Endothelial cell of umbilical vein (primary cell): ENCODE data around the gene MUC7. TPM values are rescaled to one million over a fixed set of nuclear protein-coding genes. Genes with fewer than 3 reads are reported as not detected.

Source experiments
- BruUV-seq: library from RNA; stranded (reverse); fragments of 400-500 nt; replicated peaks from 2 replicates; lab custom pipeline; 2021; lab: Mats Ljungman, UMichigan
- CTCF ChIA-PET: fragments of 300-600, 350-600 bp; sonication (Branson Sonifier 250); formaldehyde crosslinking; loops from one replicate; lab custom pipeline; 2021; ENCODE audit warnings: antibody characterized with exemption, inconsistent platforms; lab: Charles Lee
- POLR2A ChIA-PET: fragments of 300-600, 350-600 bp; sonication (Branson Sonifier 250); formaldehyde crosslinking; loops from one replicate; lab custom pipeline; 2021; ENCODE audit warnings: antibody characterized with exemption, inconsistent platforms; lab: Charles Lee
- DNase-seq: peaks from one replicate; pipeline ENCODE4 v3.0.0-alpha.2; 2011; ENCODE audit warnings: low read depth, low spot score
- FAIRE-seq: peaks from 2 replicates; lab custom pipeline; 2011; peaks lifted over from hg19 to GRCh38; lab: Jason Lieb, UNC
- H2AFZ ChIP-seq: 2 replicates; pipeline ENCODE4 v1.6.0; 2012; ENCODE audit warnings: low read depth, low read length, control low read depth, inconsistent platforms
- H3K27ac ChIP-seq: 2 replicates; pipeline ENCODE4 v1.5.1; 2011; ENCODE audit warnings: low read depth, mild to moderate bottlenecking, control low read depth, low read length, moderate library complexity; ENCODE audit not compliant: insufficient read depth
- H3K27me3 ChIP-seq, 2 experiments: 2 replicates each; pipeline versions ENCODE4 v1.6.0 to v1.6.1; 2011; ENCODE audit warnings: low read length in 2 of 2, mixed read lengths in 1 of 2; ENCODE audit not compliant: control insufficient read depth in 2 of 2, insufficient read depth in 2 of 2
- H3K36me3 ChIP-seq, 2 experiments: 2 replicates in 1 of 2; 3 replicates in 1 of 2; pipeline ENCODE4 v1.5.1; 2011; ENCODE audit warnings: low read length in 2 of 2, mild to moderate bottlenecking in 1 of 2, moderate library complexity in 1 of 2; ENCODE audit not compliant: control insufficient read depth in 2 of 2, insufficient read depth in 2 of 2; ENCODE audit errors: extremely low read depth in 1 of 2
- H3K4me1 ChIP-seq: 3 replicates; pipeline ENCODE4 v1.5.1; 2011; ENCODE audit warnings: mild to moderate bottlenecking, low read length; ENCODE audit not compliant: control insufficient read depth, insufficient read depth; ENCODE audit errors: extremely low read depth
- H3K4me2 ChIP-seq: 2 replicates; pipeline ENCODE4 v1.6.1; 2011; ENCODE audit warnings: low read length, control low read depth, mixed read lengths; ENCODE audit not compliant: insufficient read depth
- H3K4me3 ChIP-seq, 3 experiments: fragments of 200-600 bp in 1 of 3; sonication (generic), shearing (Covaris generic) in 1 of 3; replicated peaks in 1 of 3; 2 replicates each; pipeline ENCODE4 v1.5.1; 2011 to 2016; ENCODE audit warnings: control low read depth in 3 of 3, low read length in 3 of 3, mild to moderate bottlenecking in 2 of 3, inconsistent platforms in 1 of 3, low read depth in 1 of 3, moderate library complexity in 1 of 3; ENCODE audit not compliant: insufficient read depth in 1 of 3
- H3K79me2 ChIP-seq: 2 replicates; pipeline ENCODE4 v1.6.0; 2012; ENCODE audit warnings: low read length, inconsistent platforms; ENCODE audit not compliant: control insufficient read depth, insufficient read depth
- H3K9ac ChIP-seq: replicated peaks from 2 replicates; pipeline ENCODE3; 2011; ENCODE audit warnings: low read length, control low read depth; ENCODE audit not compliant: insufficient read depth; ENCODE audit errors: extremely low read depth
- H3K9me1 ChIP-seq: replicated peaks from 3 replicates; pipeline ENCODE4 v1.6.0; 2011; ENCODE audit warnings: mild to moderate bottlenecking, low read length; ENCODE audit not compliant: control insufficient read depth, insufficient read depth; ENCODE audit errors: extremely low read depth
- H3K9me3 ChIP-seq: replicated peaks from 2 replicates; pipeline ENCODE4 v1.5.1; 2012; ENCODE audit warnings: low read length, inconsistent platforms; ENCODE audit not compliant: control insufficient read depth, insufficient read depth
- H4K20me1 ChIP-seq: replicated peaks from 2 replicates; pipeline ENCODE3; 2011; ENCODE audit warnings: mild to moderate bottlenecking, low read length; ENCODE audit not compliant: control insufficient read depth, insufficient read depth; ENCODE audit errors: extremely low read depth
- EZH2 ChIP-seq: IDR thresholded peaks from 2 replicates; pipeline ENCODE4 v1.6.1; 2012; ENCODE audit warnings: borderline replicate concordance, low read depth, mild to moderate bottlenecking, moderate library complexity, low read length, inconsistent platforms; ENCODE audit not compliant: severe bottlenecking
- FOS ChIP-seq: IDR thresholded peaks from 2 replicates; pipeline ENCODE4 v1.6.1; 2011; ENCODE audit warnings: mild to moderate bottlenecking, low read length, moderate library complexity, borderline replicate concordance; ENCODE audit not compliant: insufficient read depth
- GATA2 ChIP-seq: IDR thresholded peaks from 2 replicates; pipeline ENCODE4 v1.7.0; 2011; ENCODE audit warnings: low read depth, mild to moderate bottlenecking, moderate library complexity, mixed read lengths, low read length; ENCODE audit not compliant: insufficient read length, insufficient read depth
- JUN ChIP-seq: IDR thresholded peaks from 2 replicates; pipeline ENCODE4 v1.6.1; 2011; ENCODE audit warnings: borderline replicate concordance, low read depth; ENCODE audit not compliant: insufficient read length, insufficient read depth
- MYC ChIP-seq: IDR thresholded peaks from one replicate; pipeline ENCODE4 v1.6.1; 2011; ENCODE audit warnings: mild to moderate bottlenecking, low read depth, low read length
- POLR2A ChIP-seq: IDR thresholded peaks from 2 replicates; pipeline ENCODE4 v1.6.1; 2012; ENCODE audit warnings: low read depth, mild to moderate bottlenecking, control low read depth, low read length
- POLR2AphosphoS5 ChIP-seq: IDR thresholded peaks from 2 replicates; pipeline ENCODE4 v1.6.1; 2012; ENCODE audit warnings: low read depth, mild to moderate bottlenecking, control low read depth, low read length, moderate library complexity; ENCODE audit not compliant: insufficient read depth
- dilution Hi-C: fragments of 300-500 bp; cut with MboI; formaldehyde crosslinking; loops from one replicate; pipeline ENCODE4 v1.15.0; 2019; ENCODE audit warnings: low sequenced_read_pairs; ENCODE audit not compliant: extremely low pct_ligation_motif_present
- intact Hi-C: fragments of 100-400 bp; cut with micrococcal nuclease; formaldehyde crosslinking; loops from one replicate; pipeline ENCODE4 v1.10.0; 2022
- polyA plus RNA-seq, 4 experiments: library from polyadenylated mRNA; depleted of rRNA in 3 of 4; stranded (reverse) in 3 of 4; unstranded in 1 of 4; fragments of >200 nt; gene quantifications; 2 replicates each; pipeline versions ENCODE4 v1.2.1 to v1.2.3, GENCODE V29; 2011 to 2012; ENCODE audit warnings: missing spikeins in 1 of 4
- total RNA-seq: library from RNA; stranded (reverse); gene quantifications from 2 replicates; pipeline ENCODE4 v1.2.3, GENCODE V29; 2021
- TF ChIP-seq, protein P1 (sequence below), 2 donors: IDR thresholded peaks; 1 replicate in 1 of 2; 2 replicates in 1 of 2; pipeline ENCODE4 v1.5.1; 2011; ENCODE audit warnings: low read length in 2 of 2, mild to moderate bottlenecking in 2 of 2, moderate library complexity in 2 of 2, control low read depth in 1 of 2, inconsistent platforms in 1 of 2, low read depth in 1 of 2; ENCODE audit not compliant: insufficient read depth in 1 of 2; ENCODE audit errors: extremely low read depth in 1 of 2
- TF ChIP-seq, protein P2 (sequence below): IDR thresholded peaks from 2 replicates; pipeline ENCODE4 v1.6.1; 2011; ENCODE audit not compliant: insufficient read depth, insufficient read length

The MUC7 gene
- total and polyA plus RNA-seq, 2 donors (not counting 3 experiments of a cell fraction or from before 2014, with no cell fraction given) = not detected

DNA sequence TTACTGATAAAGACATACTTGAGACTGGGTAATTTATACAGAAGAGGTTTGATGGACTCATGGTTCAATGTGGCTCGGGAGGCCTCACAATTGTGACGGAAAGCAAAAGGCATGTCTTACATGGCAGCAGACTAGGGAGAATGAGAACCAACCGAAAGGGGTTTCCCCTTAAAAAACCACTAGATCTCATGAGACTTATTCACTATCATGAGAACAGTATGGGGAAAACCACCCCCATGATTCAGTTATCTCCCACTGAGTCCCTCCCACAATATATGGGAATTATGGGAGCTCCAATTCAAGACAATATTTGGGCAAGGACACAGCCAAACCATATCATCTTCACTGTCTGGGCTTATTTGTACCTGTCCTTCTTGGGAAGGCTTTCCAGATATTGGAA lies 22.8 kb upstream of the MUC7 start:
- POLR2A ChIA-PET = no interaction called here
- intact Hi-C loops = no loop called here
- FAIRE-seq = no peak

More for the DNA sequence above, 22.8 kb upstream of the MUC7 start:
- Histone ChIP-seq H3K27me3 (no peaks in the 10 kb centered on the region), H3K9ac (no peak overlapping the region), H2AFZ (no peak overlapping the region), H3K4me2 (no peak overlapping the region), H3K79me2 (no peaks in the 10 kb centered on the region), H3K9me1 (no peaks in the 10 kb centered on the region), H4K20me1 (no peaks in the 10 kb centered on the region), H3K9me3 (no peaks in the 10 kb centered on the region), H3K27ac (no peak overlapping the region), H3K4me1 (no peaks in the 10 kb centered on the region), H3K4me3 (no peak overlapping the region), H3K36me3 (no peaks in the 10 kb centered on the region)
- no TSS peak for BruUV-seq
- TF ChIP-seq POLR2AphosphoS5 (no peak), MYC (no peak), FOS (no peak), JUN (no peak), GATA2 (no peak), POLR2A (no peak), EZH2 (no peak)
- TF ChIP-seq, protein P1, sequence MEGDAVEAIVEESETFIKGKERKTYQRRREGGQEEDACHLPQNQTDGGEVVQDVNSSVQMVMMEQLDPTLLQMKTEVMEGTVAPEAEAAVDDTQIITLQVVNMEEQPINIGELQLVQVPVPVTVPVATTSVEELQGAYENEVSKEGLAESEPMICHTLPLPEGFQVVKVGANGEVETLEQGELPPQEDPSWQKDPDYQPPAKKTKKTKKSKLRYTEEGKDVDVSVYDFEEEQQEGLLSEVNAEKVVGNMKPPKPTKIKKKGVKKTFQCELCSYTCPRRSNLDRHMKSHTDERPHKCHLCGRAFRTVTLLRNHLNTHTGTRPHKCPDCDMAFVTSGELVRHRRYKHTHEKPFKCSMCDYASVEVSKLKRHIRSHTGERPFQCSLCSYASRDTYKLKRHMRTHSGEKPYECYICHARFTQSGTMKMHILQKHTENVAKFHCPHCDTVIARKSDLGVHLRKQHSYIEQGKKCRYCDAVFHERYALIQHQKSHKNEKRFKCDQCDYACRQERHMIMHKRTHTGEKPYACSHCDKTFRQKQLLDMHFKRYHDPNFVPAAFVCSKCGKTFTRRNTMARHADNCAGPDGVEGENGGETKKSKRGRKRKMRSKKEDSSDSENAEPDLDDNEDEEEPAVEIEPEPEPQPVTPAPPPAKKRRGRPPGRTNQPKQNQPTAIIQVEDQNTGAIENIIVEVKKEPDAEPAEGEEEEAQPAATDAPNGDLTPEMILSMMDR (IDR thresholded peaks at IDR 0.05; ENCODE audit: extremely low read depth in 1 of 2, insufficient read depth in 1 of 2, low read depth in 1 of 2, low read length in 2 of 2) = no peak
- TF ChIP-seq, protein P2, sequence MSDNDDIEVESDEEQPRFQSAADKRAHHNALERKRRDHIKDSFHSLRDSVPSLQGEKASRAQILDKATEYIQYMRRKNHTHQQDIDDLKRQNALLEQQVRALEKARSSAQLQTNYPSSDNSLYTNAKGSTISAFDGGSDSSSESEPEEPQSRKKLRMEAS = no peak
- dilution Hi-C loops = no loop called here
- CTCF ChIA-PET = no interaction called here
- no peak for DNase-seq
